GM12801 (cell line): Measurements from ENCODE around the gene EXOC4.

Experiments used
- TF ChIP-seq, protein P1 (sequence below): IDR thresholded peaks from one replicate; pipeline ENCODE4 v1.5.1; 2011; ENCODE audit warnings: control low read depth; ENCODE audit not compliant: insufficient read length; ENCODE audit errors: extremely low read depth

EXOC4 gene

GRCh38 chr7:134071355-134072331 lies 818.8 kb downstream of the EXOC4 start:
- TF ChIP-seq, protein P1, sequence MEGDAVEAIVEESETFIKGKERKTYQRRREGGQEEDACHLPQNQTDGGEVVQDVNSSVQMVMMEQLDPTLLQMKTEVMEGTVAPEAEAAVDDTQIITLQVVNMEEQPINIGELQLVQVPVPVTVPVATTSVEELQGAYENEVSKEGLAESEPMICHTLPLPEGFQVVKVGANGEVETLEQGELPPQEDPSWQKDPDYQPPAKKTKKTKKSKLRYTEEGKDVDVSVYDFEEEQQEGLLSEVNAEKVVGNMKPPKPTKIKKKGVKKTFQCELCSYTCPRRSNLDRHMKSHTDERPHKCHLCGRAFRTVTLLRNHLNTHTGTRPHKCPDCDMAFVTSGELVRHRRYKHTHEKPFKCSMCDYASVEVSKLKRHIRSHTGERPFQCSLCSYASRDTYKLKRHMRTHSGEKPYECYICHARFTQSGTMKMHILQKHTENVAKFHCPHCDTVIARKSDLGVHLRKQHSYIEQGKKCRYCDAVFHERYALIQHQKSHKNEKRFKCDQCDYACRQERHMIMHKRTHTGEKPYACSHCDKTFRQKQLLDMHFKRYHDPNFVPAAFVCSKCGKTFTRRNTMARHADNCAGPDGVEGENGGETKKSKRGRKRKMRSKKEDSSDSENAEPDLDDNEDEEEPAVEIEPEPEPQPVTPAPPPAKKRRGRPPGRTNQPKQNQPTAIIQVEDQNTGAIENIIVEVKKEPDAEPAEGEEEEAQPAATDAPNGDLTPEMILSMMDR = no peak

- TF ChIP-seq, protein P1 = no peak
These were observed 820.4 kb downstream of the EXOC4 start for GRCh38 chr7:134073276-134073675.

- TF ChIP-seq, protein P1 = no peak
These were observed 822.9 kb downstream of the EXOC4 start for GRCh38 chr7:134075799-134076198.

- TF ChIP-seq, protein P1 = no peak
These were observed 826.1 kb downstream of the EXOC4 start for GRCh38 chr7:134078991-134079390.

- TF ChIP-seq, protein P1 = no peak
These were observed 828.8 kb downstream of the EXOC4 start for GRCh38 chr7:134081695-134082094.

DNA sequence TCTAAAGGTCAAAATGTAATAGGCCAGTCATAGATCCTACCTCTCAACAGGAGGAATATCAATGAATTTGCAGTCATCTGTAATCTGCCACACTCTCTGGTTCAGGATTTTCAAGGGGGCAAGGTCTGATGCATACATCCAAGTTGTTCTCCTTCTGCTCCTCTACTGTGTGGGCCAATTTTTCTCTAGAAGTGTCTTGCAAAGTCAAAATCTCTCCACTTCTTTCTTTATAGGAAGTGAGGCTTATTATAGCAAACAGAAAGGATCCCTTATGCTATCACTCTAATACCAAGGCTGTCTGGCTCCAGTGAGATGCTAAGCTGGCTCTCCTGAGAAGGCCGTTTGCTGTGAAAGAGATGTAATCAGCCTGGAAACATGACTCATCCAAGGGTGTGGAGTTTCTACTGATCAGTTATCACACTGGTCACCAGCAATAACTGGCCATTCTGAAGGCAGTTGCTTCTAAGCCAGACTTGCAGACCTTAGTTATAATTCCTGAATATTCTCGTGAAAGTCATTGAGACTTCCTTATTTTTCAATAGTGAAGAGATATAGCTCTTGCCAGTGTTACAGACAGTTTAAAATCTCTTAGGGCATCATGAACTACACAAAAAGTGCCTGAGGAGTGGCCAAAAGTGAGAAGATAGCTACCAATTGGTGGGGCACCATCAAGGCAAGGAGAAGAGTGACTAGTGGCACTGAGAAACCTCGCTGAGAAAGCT lies 831.0 kb downstream of the EXOC4 start:
- TF ChIP-seq, protein P1 = no peak

GRCh38 chr7:134084488-134085144 lies 831.7 kb downstream of the EXOC4 start:
- TF ChIP-seq, protein P1 = no peak
